AG09309 (cell line): ENCODE measurements around the gene GRIA3.
A peak's percentile ranks its signal among the peaks of the same experiment; 100 is the strongest.

ENCODE experiments used
- DNase-seq: peaks from one replicate; pipeline ENCODE4 v3.0.0-alpha.2; 2010; ENCODE audit warnings: low read depth
- H3K4me3 ChIP-seq: 2 replicates; pipeline ENCODE4 v1.5.1; 2011; ENCODE audit warnings: mild to moderate bottlenecking, low read depth, low read length, moderate library complexity; ENCODE audit not compliant: control insufficient read depth
- TF ChIP-seq, protein P1 (sequence below): IDR thresholded peaks from 2 replicates; pipeline ENCODE4 v1.5.1; 2011; ENCODE audit warnings: mild to moderate bottlenecking, low read depth, low read length, inconsistent platforms; ENCODE audit not compliant: insufficient read depth, control insufficient read depth; ENCODE audit errors: missing control alignments

The GRIA3 gene

DNA sequence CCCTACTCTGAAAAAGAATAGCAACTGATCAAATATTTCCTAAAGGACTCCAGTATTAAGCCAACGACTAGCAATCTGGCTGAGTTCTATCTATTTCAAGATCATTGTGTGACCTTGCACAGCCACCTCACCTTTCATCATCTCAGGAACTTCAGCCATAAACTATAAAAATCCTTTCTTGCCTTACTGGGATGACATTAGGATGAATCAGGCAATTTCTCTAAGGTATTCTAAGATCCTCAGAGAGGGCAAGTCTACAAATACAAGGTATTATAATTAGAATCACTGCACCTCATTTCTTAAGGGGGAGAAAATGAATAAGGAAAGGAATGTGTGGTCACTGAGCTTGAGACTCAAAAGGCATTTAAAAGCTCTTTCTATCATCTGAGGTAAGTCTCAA lies 152.6 kb downstream of the GRIA3 start:
- no peak for DNase-seq
- no peak overlapping the region for H3K4me3 ChIP-seq
- TF ChIP-seq, protein P1, sequence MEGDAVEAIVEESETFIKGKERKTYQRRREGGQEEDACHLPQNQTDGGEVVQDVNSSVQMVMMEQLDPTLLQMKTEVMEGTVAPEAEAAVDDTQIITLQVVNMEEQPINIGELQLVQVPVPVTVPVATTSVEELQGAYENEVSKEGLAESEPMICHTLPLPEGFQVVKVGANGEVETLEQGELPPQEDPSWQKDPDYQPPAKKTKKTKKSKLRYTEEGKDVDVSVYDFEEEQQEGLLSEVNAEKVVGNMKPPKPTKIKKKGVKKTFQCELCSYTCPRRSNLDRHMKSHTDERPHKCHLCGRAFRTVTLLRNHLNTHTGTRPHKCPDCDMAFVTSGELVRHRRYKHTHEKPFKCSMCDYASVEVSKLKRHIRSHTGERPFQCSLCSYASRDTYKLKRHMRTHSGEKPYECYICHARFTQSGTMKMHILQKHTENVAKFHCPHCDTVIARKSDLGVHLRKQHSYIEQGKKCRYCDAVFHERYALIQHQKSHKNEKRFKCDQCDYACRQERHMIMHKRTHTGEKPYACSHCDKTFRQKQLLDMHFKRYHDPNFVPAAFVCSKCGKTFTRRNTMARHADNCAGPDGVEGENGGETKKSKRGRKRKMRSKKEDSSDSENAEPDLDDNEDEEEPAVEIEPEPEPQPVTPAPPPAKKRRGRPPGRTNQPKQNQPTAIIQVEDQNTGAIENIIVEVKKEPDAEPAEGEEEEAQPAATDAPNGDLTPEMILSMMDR: no peak

DNA sequence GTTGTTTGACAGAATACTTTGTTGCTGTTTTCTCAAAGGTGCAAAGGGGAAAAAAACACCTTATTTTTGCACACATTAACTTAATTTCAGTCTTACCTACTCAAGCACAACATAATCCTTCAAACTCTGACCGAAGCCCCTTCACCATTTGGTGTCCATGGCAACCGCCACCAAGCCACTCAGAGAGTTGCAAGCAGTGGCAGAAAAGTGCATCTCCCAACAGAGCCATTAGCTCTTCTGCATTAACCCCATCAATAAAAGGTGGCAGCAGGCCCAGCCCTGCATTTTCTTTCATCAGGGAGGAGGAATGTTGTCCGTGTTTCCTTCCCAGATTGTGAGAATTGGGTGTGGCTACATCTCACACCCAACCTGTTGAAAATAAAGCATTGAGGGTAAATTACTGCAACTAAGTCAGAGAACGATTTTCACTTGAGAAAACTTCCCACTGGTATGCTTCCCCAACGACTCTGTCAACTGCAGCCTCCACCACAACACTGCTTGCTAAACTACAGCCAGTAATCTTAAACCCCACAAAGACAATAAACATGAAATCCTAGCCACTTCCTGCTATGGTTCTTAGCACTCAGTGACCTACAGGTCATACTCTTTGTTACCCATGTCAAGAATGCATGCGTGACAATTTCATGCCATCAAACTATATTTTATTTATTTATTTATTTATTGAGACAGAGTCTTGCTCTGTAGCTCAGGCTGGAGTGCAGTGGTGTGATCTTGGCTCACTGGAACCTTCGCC lies 154.0 kb downstream of the GRIA3 start:
- no peak for DNase-seq
- no peak overlapping the region for H3K4me3 ChIP-seq
- TF ChIP-seq, protein P1: no peak

DNA sequence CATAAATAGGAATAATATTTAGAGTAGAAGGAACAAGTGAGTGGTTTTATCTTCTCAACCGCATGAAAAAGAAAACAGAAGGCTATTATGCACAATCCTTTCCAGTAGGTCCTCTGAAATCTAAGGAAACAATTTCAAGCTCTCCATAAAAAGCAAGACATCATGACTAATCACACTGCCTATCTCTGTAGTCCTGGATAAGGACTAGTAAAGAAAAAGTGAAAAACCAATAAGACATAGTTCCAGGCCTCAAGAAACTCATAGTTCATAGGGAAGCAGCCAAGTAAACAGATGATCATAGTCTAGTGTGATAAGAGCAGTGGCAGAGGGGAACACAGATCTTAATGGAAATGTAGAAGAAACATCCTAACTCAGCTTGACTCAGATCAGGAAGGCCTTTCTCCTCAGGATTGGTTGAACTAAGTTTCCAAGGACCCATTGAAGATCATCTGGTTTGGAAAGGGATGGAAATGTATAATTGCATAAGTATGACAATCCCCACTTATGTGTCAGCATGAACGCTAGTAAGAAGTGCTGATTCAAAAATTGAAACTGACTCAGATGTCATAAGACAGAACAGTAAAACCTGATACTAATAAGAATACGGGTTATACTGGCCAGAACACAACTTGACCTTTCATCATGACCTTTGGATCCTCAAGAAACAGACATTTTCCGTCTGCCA lies 155.3 kb downstream of the GRIA3 start:
- TF ChIP-seq, protein P1: no peak
- H3K4me3 ChIP-seq: no peak overlapping the region
- peak; percentile 52 for DNase-seq

DNA sequence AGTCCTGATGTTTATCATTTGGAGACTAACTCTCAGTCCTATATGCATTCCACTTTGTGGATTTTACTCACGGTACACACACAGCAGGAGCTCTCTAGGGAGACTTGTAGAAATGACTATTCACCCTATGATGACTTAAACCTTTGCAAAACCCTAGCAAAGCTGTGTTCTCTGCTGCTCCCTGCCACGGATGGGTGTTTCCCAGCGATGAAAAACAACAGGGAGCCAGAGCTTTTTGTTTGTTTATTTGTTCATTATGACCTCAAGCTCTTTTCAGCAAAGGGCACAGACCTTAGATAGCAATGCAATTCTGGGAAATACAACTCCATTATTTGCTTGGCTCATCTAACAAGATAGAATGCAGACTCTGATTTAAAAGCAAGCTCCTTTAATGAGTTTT lies 156.6 kb downstream of the GRIA3 start:
- TF ChIP-seq, protein P1: no peak
- H3K4me3 ChIP-seq: no peak overlapping the region
- DNase-seq: no peak

DNA sequence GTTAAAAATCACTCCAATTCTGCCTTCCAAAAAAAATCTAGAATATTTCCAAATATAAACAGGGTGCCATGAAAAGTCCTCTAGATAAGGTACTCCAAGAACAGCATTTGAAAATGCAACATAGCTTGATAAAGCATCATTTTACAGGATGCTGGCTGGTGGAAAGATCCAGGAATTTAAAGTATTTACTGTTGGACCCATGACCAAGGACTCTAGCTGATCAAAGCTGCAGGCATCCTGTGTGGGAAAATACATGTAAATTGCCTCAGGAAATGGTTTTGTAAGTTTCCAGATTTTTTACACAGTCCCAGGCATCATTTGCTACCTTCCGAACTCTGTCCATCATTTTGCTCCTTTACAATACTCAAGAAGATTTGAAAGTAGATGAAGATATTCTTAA lies 164.4 kb downstream of the GRIA3 start:
- TF ChIP-seq, protein P1: no peak
- no peak for DNase-seq
- H3K4me3 ChIP-seq: no peak overlapping the region

DNA sequence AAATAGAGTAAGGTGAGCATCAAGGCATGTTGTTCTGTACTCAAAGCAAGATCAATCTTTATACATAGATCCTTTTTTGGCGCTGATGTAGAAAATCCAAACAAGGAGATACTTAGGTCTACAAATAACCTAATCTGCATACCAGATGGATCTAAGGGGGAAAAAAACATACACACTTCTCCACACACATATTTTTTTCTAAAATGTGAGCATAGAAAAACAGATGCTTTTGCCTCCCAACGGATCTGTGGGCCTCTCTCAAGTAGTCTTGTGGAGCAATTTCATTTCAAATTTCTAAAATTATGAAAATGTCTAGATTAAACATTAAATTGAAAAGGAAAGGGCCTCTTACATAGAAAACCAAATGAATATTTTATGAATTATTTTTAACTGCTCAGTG lies 166.1 kb downstream of the GRIA3 start:
- TF ChIP-seq, protein P1: no peak
- no peak for DNase-seq
- H3K4me3 ChIP-seq: no peak overlapping the region
